Gastrocnemius medialis (tissue), 4 donors: ENCODE measurements around the gene MRPL43. TPM values are rescaled to one million over a fixed set of nuclear protein-coding genes. Genes with fewer than 3 reads are reported as not detected.
A peak's percentile ranks its signal among the peaks of the same experiment; 100 is the strongest.

Experiments
- ATAC-seq, 2 donors: fragments of 150-250 bp; one replicate each; pipeline ENCODE4 v1.9.1; 2016
- DNase-seq, 2 donors: peaks; one replicate each; pipeline ENCODE4 v3.0.0-alpha.2; 2019
- H3K27ac ChIP-seq, 4 donors: fragments of 200-600 bp; sonication (generic); 1 replicate in 1 of 4; 2 replicates in 3 of 4; pipeline ENCODE4 v1.5.1; 2016 to 2018; ENCODE audit warnings: mild to moderate bottlenecking in 2 of 4, moderate library complexity in 1 of 4
- H3K27me3 ChIP-seq, 3 donors: fragments of 200-600 bp; sonication (generic) in 2 of 3; 1 replicate in 1 of 3; 2 replicates in 2 of 3; pipeline versions ENCODE4 v1.5.1 to v1.6.0; 2016 to 2019; ENCODE audit warnings: mild to moderate bottlenecking in 1 of 3, moderate library complexity in 1 of 3
- H3K36me3 ChIP-seq, 2 donors: fragments of 200-600 bp; sonication (generic) in 1 of 2; one replicate each; pipeline ENCODE4 v1.5.1; 2017 to 2018
- H3K4me1 ChIP-seq, 2 donors: fragments of 200-600 bp; sonication (generic) in 1 of 2; one replicate each; pipeline ENCODE4 v1.5.1; 2016 to 2017; ENCODE audit warnings: mild to moderate bottlenecking in 2 of 2
- H3K4me3 ChIP-seq, 4 donors: fragments of 200-600 bp; sonication (generic) in 3 of 4; 1 replicate in 1 of 4; 2 replicates in 3 of 4; pipeline ENCODE4 v1.5.1; 2016 to 2019; ENCODE audit warnings: mild to moderate bottlenecking in 2 of 4
- H3K9me3 ChIP-seq, 3 donors: fragments of 200-600 bp; sonication (generic) in 2 of 3; 1 replicate in 1 of 3; 2 replicates in 2 of 3; pipeline ENCODE4 v1.5.1; 2016 to 2019
- CTCF ChIP-seq, 5 experiments: fragments of 450-650 bp in 3 of 5; fragments of 200-600 bp in 2 of 5; sonication (generic) in 2 of 5; IDR thresholded peaks in 4 of 5; conservative IDR thresholded peaks in 1 of 5; 1 replicate in 4 of 5; 2 replicates in 1 of 5; pipeline ENCODE4 v1.5.1; 2016 to 2019; ENCODE audit warnings: antibody characterized with exemption in 5 of 5, mild to moderate bottlenecking in 3 of 5, moderate library complexity in 3 of 5
- POLR2A ChIP-seq, 2 donors: fragments of 450-650 bp; IDR thresholded peaks; one replicate each; pipeline ENCODE4 v1.6.1; 2017; ENCODE audit warnings: antibody characterized with exemption in 2 of 2, mild to moderate bottlenecking in 2 of 2, moderate library complexity in 2 of 2
- in situ Hi-C, 4 donors: fragments of 200-750 bp; cut with MboI; loops; one replicate each; pipeline versions ENCODE4 v1.15.0 to v1.8.0; 2017; ENCODE audit warnings: low sequenced_read_pairs in 4 of 4
- intact Hi-C: fragments of 100-400 bp; cut with DNase I; formaldehyde crosslinking; loops from one replicate; pipeline ENCODE4 v1.15.1; 2023; ENCODE audit warnings: low total_unique reads
- total RNA-seq, 4 donors: library from RNA; depleted of rRNA; stranded (reverse); fragments of >200 nt; gene quantifications; one replicate each; pipeline versions ENCODE4 v1.1.0 to v1.2.3, GENCODE V29; 2016

The MRPL43 gene
- total RNA-seq, 4 donors from 2014 or later = 83.3 to 129 (median 92.5) TPM

- H3K9me3 ChIP-seq = no peaks in the 10 kb centered on the region
- H3K36me3 ChIP-seq = peaks cover 0 to 38% of the 10 kb centered on the region in 2 donors
- H3K4me3 ChIP-seq = peak overlapping the region; percentile 78 to 96 (median 90)
- ATAC-seq (no peak), DNase-seq (no peak)
- H3K4me1 ChIP-seq = peaks cover 32 to 37% of the 10 kb centered on the region in 2 donors
- peak overlapping the region; percentile 79 to 91 (median 84) for H3K27ac ChIP-seq
- in situ Hi-C loops (no loop called here), intact Hi-C loops (no loop called here)
- TF ChIP-seq CTCF (IDR thresholded peaks at IDR 0.05 in 4 of 5, conservative IDR thresholded peaks at IDR 0.05 in 1 of 5) (no peak), POLR2A (IDR thresholded peaks at IDR 0.05) (no peak)
- no peaks in the 10 kb centered on the region for H3K27me3 ChIP-seq
Measured at GRCh38 chr10:100986623-100986951, 710 bp downstream of the MRPL43 start.

GRCh38 chr10:100985336-100985735 lies 2.0 kb downstream of the MRPL43 start:
- Histone ChIP-seq H3K4me1 (peaks cover 31 to 37% of the 10 kb centered on the region in 2 donors), H3K27ac (no peak overlapping the region), H3K4me3 (no peak overlapping the region), H3K36me3 (peaks cover 0 to 38% of the 10 kb centered on the region in 2 donors), H3K9me3 (no peaks in the 10 kb centered on the region), H3K27me3 (no peaks in the 10 kb centered on the region)
- in situ Hi-C loops (no loop called here), intact Hi-C loops (no loop called here)
- no peak for DNase-seq
- ATAC-seq = no peak
- TF ChIP-seq POLR2A (IDR thresholded peaks at IDR 0.05) = no peak
- TF ChIP-seq CTCF (IDR thresholded peaks at IDR 0.05 in 4 of 5, conservative IDR thresholded peaks at IDR 0.05 in 1 of 5) = no peak

- DNase-seq (peak in 1 of 2 donors; percentile 8), ATAC-seq (no peak)
- Histone ChIP-seq H3K27ac (no peak overlapping the region), H3K4me1 (peaks cover 29 to 31% of the 10 kb centered on the region in 2 donors), H3K4me3 (no peak overlapping the region), H3K27me3 (no peaks in the 10 kb centered on the region), H3K36me3 (peaks cover 0 to 41% of the 10 kb centered on the region in 2 donors), H3K9me3 (no peaks in the 10 kb centered on the region)
- TF ChIP-seq CTCF (IDR thresholded peaks at IDR 0.05 in 4 of 5, conservative IDR thresholded peaks at IDR 0.05 in 1 of 5) (no peak), POLR2A (IDR thresholded peaks at IDR 0.05) (no peak)
- in situ Hi-C loops (no loop called here), intact Hi-C loops (no loop called here)
Measured at GRCh38 chr10:100984672-100985177, 2.6 kb downstream of the MRPL43 start.

GRCh38 chr10:100983868-100984671 lies 3.2 kb downstream of the MRPL43 start:
- no peak overlapping the region for H3K27ac ChIP-seq
- DNase-seq (peak in 1 of 2 donors; percentile 2), ATAC-seq (no peak)
- no peak overlapping the region for H3K4me3 ChIP-seq
- intact Hi-C loops = no loop called here
- in situ Hi-C loops = no loop called here
- H3K4me1 ChIP-seq = peaks cover 26 to 29% of the 10 kb centered on the region in 2 donors
- H3K9me3 ChIP-seq = no peaks in the 10 kb centered on the region
- peaks cover 0 to 38% of the 10 kb centered on the region in 2 donors for H3K36me3 ChIP-seq
- TF ChIP-seq POLR2A (IDR thresholded peaks at IDR 0.05) = no peak
- TF ChIP-seq CTCF (IDR thresholded peaks at IDR 0.05 in 4 of 5, conservative IDR thresholded peaks at IDR 0.05 in 1 of 5) = no peak
- no peaks in the 10 kb centered on the region for H3K27me3 ChIP-seq
